Breast epithelium (tissue), 4 donors: Measurements from ENCODE around the gene UNC80. TPM values are rescaled to one million over a fixed set of nuclear protein-coding genes. Genes with fewer than 3 reads are reported as not detected.

ENCODE experiments used
- DNase-seq, 2 donors: peaks; one replicate each; pipeline ENCODE4 v3.0.0-alpha.2; 2019; ENCODE audit warnings: low spot score in 2 of 2
- H3K27ac ChIP-seq, 2 donors: fragments of 200-600 bp; sonication (generic) in 1 of 2; one replicate each; pipeline ENCODE4 v1.5.1; 2016 to 2019; ENCODE audit warnings: mild to moderate bottlenecking in 1 of 2
- H3K27me3 ChIP-seq, 2 donors: fragments of 200-600 bp; sonication (generic) in 1 of 2; one replicate each; pipeline versions ENCODE4 v1.5.1 to v1.6.0; 2017 to 2019; ENCODE audit warnings: control low read depth in 1 of 2, mild to moderate bottlenecking in 1 of 2
- H3K36me3 ChIP-seq: fragments of 200-600 bp; one replicate; pipeline ENCODE4 v1.5.1; 2019
- H3K4me1 ChIP-seq, 2 donors: fragments of 200-600 bp; sonication (generic); one replicate each; pipeline ENCODE4 v1.5.1; 2016 to 2019; ENCODE audit warnings: control low read depth in 1 of 2
- H3K4me3 ChIP-seq, 3 donors: fragments of 200-600 bp; sonication (generic); 1 replicate in 2 of 3; 2 replicates in 1 of 3; pipeline ENCODE4 v1.5.1; 2016 to 2019; ENCODE audit warnings: mild to moderate bottlenecking in 3 of 3, moderate library complexity in 2 of 3
- H3K9me3 ChIP-seq, 2 donors: fragments of 200-600 bp; sonication (generic) in 1 of 2; one replicate each; pipeline ENCODE4 v1.5.1; 2016 to 2019; ENCODE audit warnings: control low read depth in 1 of 2
- POLR2A ChIP-seq: fragments of 450-650 bp; IDR thresholded peaks from one replicate; pipeline ENCODE4 v1.6.1; 2016; ENCODE audit warnings: antibody characterized with exemption, mild to moderate bottlenecking, moderate library complexity
- POLR2AphosphoS5 ChIP-seq, 3 donors: sonication (generic); formaldehyde crosslinking; IDR thresholded peaks; one replicate each; pipeline ENCODE4 v1.6.1; 2017; ENCODE audit warnings: antibody characterized with exemption in 3 of 3
- intact Hi-C: fragments of 100-400 bp; cut with DNase I; formaldehyde crosslinking; loops from one replicate; pipeline ENCODE4 v1.15.1; 2023; ENCODE audit warnings: low total_unique reads
- total RNA-seq, 3 donors: library from RNA; depleted of rRNA; stranded (reverse); fragments of >200 nt; gene quantifications; one replicate each; pipeline ENCODE4 v1.1.0, GENCODE V29; 2016
- TF ChIP-seq, protein P1 (sequence below), 3 donors: fragments of 450-650 bp; IDR thresholded peaks; one replicate each; pipeline ENCODE4 v1.5.1; 2016 to 2017; ENCODE audit warnings: antibody characterized with exemption in 3 of 3, mild to moderate bottlenecking in 3 of 3, moderate library complexity in 3 of 3

UNC80 gene
- total RNA-seq, 3 donors from 2014 or later: under 0.01 TPM; not detected in 2

DNA sequence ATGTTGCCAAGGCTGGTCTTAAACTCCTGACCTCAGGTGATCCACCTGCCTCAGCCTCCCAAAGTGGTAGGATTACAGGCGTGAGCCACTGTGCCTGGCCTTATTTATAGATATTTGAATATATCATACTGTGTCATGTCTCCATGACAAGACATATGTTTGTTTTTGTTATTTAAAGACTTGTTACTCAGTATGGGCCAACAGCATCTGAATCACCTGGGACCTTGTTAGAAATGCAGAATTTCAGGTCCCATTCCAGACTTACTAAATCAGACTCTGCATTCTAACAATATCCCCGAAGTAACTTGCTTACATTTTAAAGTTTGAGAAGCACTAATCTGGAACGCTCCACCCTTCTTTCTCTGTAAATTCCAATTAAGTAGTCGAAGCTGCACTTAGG, 264.0 kb downstream of the UNC80 start:
- intact Hi-C loops: no loop called here
- Histone ChIP-seq H3K9me3 (no peaks in the 10 kb centered on the region), H3K27ac (no peak overlapping the region), H3K4me3 (no peak overlapping the region), H3K36me3 (no peaks in the 10 kb centered on the region), H3K4me1 (no peaks in the 10 kb centered on the region), H3K27me3 (no peaks in the 10 kb centered on the region)
- DNase-seq: no peak
- no peak for TF ChIP-seq POLR2AphosphoS5 (IDR thresholded peaks at IDR 0.05)
- no peak for TF ChIP-seq POLR2A
- TF ChIP-seq, protein P1, sequence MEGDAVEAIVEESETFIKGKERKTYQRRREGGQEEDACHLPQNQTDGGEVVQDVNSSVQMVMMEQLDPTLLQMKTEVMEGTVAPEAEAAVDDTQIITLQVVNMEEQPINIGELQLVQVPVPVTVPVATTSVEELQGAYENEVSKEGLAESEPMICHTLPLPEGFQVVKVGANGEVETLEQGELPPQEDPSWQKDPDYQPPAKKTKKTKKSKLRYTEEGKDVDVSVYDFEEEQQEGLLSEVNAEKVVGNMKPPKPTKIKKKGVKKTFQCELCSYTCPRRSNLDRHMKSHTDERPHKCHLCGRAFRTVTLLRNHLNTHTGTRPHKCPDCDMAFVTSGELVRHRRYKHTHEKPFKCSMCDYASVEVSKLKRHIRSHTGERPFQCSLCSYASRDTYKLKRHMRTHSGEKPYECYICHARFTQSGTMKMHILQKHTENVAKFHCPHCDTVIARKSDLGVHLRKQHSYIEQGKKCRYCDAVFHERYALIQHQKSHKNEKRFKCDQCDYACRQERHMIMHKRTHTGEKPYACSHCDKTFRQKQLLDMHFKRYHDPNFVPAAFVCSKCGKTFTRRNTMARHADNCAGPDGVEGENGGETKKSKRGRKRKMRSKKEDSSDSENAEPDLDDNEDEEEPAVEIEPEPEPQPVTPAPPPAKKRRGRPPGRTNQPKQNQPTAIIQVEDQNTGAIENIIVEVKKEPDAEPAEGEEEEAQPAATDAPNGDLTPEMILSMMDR (IDR thresholded peaks at IDR 0.05): no peak

DNA sequence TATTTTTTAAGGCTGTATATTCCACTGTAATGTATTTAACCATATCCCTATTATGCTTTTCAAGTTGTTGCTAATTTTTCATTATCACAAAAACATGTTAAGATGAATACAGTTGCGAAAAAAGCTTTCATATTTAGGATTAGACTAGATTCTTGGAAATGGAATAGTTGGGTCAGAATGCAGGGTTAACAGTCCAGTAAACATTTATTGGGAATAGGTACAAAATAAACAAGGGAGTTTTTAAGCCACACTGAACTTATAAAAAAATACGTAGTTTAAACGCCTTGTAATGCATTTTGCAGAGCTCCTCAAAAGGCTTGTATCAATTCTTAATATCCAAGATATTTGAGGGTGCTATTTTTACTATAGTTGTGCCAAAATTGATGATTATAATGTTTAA, 266.4 kb downstream of the UNC80 start:
- H3K9me3 ChIP-seq: no peaks in the 10 kb centered on the region
- H3K27me3 ChIP-seq: no peaks in the 10 kb centered on the region
- no peak for TF ChIP-seq POLR2A
- TF ChIP-seq, protein P1 (IDR thresholded peaks at IDR 0.05): no peak
- H3K4me1 ChIP-seq: no peaks in the 10 kb centered on the region
- no peak overlapping the region for H3K27ac ChIP-seq
- DNase-seq: no peak
- H3K36me3 ChIP-seq: no peaks in the 10 kb centered on the region
- intact Hi-C loops: no loop called here
- no peak overlapping the region for H3K4me3 ChIP-seq

DNA sequence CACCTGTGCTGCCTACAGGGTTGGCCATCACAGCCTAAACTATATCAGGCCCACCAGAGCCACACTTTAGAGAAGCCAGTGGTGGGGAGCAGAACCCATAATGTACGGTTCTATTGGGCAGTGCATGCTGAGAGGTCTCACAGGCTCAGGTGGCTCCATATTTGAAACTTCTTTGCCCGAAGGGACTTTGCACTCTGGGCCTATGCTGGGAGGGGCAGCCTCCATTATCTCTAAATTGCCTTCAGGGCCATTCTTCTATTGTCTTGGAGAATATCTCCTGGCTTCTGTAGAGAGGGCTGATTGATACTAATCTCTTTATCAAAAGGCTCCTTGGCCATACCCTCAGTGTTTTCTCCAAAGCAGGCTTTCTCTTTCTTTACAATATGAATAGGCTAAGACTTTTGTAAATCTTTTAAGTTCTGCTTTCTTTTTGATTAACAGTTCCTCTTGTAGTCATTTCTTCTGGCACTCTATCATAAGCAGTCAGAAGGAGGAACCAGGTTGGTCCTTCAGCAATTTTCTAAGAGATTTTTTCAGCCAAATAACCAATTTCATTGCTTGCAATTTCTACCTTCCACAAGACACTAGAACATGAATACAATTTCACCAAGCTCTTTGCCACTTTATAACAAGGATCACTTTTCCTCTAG, 275.3 kb downstream of the UNC80 start:
- no peaks in the 10 kb centered on the region for H3K36me3 ChIP-seq

More for the DNA sequence above, 275.3 kb downstream of the UNC80 start:
- Histone ChIP-seq H3K27me3 (no peaks in the 10 kb centered on the region), H3K4me3 (no peak overlapping the region), H3K9me3 (peaks cover 0 to 5% of the 10 kb centered on the region in 2 donors), H3K4me1 (no peaks in the 10 kb centered on the region), H3K27ac (no peak overlapping the region)
- DNase-seq: no peak
- TF ChIP-seq POLR2A (no peak), POLR2AphosphoS5 (IDR thresholded peaks at IDR 0.05) (no peak)
- TF ChIP-seq, protein P1 (IDR thresholded peaks at IDR 0.05): no peak
- intact Hi-C loops: no loop called here

Other genes starting within 250 kb of the UNC80 start
- gene RPE, start 230.8 kb downstream of the UNC80 start, total RNA-seq: 10 to 100 TPM; 48.8 to 68.2 (median 55.4) TPM